ENCODE data around the gene XPO4. TPM values are rescaled to one million over a fixed set of nuclear protein-coding genes. Genes with fewer than 3 reads are reported as not detected.
"Not testable (repeated sequence)": the region's sequence is repeated elsewhere in the genome, so short reads cannot be mapped to it uniquely, and the experiment has no call there.

The XPO4 gene
- total RNA-seq, 1 experiment from 2014 or later = 16.2 TPM

- CTCF ChIA-PET = no interaction called here
Observed at GRCh38 chr13:20891768-20892167, 10.8 kb downstream of the XPO4 start.

GRCh38 chr13:20891034-20891433, 11.5 kb downstream of the XPO4 start:
- no peak for DNase-seq (ENCODE audit: low read depth, low spot score)
- in situ Hi-C loops (cut with HindIII; ENCODE audit: low pct_unique_long_range_greater_than_20kb, low sequenced_read_pairs) = no loop called here
- Histone ChIP-seq H3K4me1 (ENCODE audit: control insufficient read depth, insufficient read depth, low read length) (no peaks in the 10 kb centered on the region), H3K27ac (ENCODE audit: low read length) (no peak overlapping the region), H3K9me3 (ENCODE audit: control insufficient read depth, insufficient read depth, low read depth, low read length) (no peaks in the 10 kb centered on the region), H3K27me3 (ENCODE audit: control insufficient read depth, insufficient read depth, low read length) (no peaks in the 10 kb centered on the region), H3K36me3 (ENCODE audit: control insufficient read depth, insufficient read depth, low read length) (no peaks in the 10 kb centered on the region), H3K4me3 (ENCODE audit: low read depth in 2 of 2, low read length in 2 of 2) (no peak overlapping the region)
- intact Hi-C loops (cut with micrococcal nuclease; ENCODE audit: unreplicated experiment) = no loop called here
- TF ChIP-seq SIN3A (IDR thresholded peaks at IDR 0.05; ENCODE audit: borderline replicate concordance, insufficient read depth, low read depth, low read length) (no peak), TCF7L2 (IDR thresholded peaks at IDR 0.05; ENCODE audit: low read depth, low read length) (no peak), CTCF (IDR thresholded peaks at IDR 0.05) (no peak), POLR2AphosphoS5 (IDR thresholded peaks at IDR 0.05; ENCODE audit: low read depth, low read length) (no peak), REST (IDR thresholded peaks at IDR 0.05; ENCODE audit: insufficient read depth in 1 of 2, low read depth in 2 of 2, low read length in 1 of 2) (no peak)
- POLR2A ChIA-PET = no interaction called here
- CTCF ChIA-PET = no interaction called here
- BruUV-seq (replicated peaks) = no TSS peak
- ATAC-seq = no peak

More at GRCh38 chr13:20891768-20892167, 10.8 kb downstream of the XPO4 start:
- Histone ChIP-seq H3K36me3 (ENCODE audit: control insufficient read depth, insufficient read depth, low read length) (no peaks in the 10 kb centered on the region), H3K27me3 (ENCODE audit: control insufficient read depth, insufficient read depth, low read length) (no peaks in the 10 kb centered on the region), H3K4me3 (ENCODE audit: low read depth in 2 of 2, low read length in 2 of 2) (no peak overlapping the region), H3K27ac (ENCODE audit: low read length) (no peak overlapping the region), H3K4me1 (ENCODE audit: control insufficient read depth, insufficient read depth, low read length) (no peaks in the 10 kb centered on the region), H3K9me3 (ENCODE audit: control insufficient read depth, insufficient read depth, low read depth, low read length) (no peaks in the 10 kb centered on the region)
- DNase-seq (ENCODE audit: low read depth, low spot score) (no peak), ATAC-seq (no peak)
- TF ChIP-seq TCF7L2 (IDR thresholded peaks at IDR 0.05; ENCODE audit: low read depth, low read length) = no peak
- TF ChIP-seq POLR2AphosphoS5 (IDR thresholded peaks at IDR 0.05; ENCODE audit: low read depth, low read length) = no peak
- TF ChIP-seq REST (IDR thresholded peaks at IDR 0.05; ENCODE audit: insufficient read depth in 1 of 2, low read depth in 2 of 2, low read length in 1 of 2) = no peak
- no peak for TF ChIP-seq CTCF (IDR thresholded peaks at IDR 0.05)
- POLR2A ChIA-PET = no interaction called here
- intact Hi-C loops (cut with micrococcal nuclease; ENCODE audit: unreplicated experiment) = no loop called here
- in situ Hi-C loops (cut with HindIII; ENCODE audit: low pct_unique_long_range_greater_than_20kb, low sequenced_read_pairs) = no loop called here
- no TSS peak for BruUV-seq (replicated peaks)

GRCh38 chr13:20890540-20890939, 12.0 kb downstream of the XPO4 start:
- CTCF ChIA-PET; H3K4me3 ChIP-seq (ENCODE audit: low read depth in 2 of 2, low read length in 2 of 2); H3K36me3 ChIP-seq (ENCODE audit: control insufficient read depth, insufficient read depth, low read length); H3K27ac ChIP-seq (ENCODE audit: low read length); H3K9me3 ChIP-seq (ENCODE audit: control insufficient read depth, insufficient read depth, low read depth, low read length); H3K4me1 ChIP-seq (ENCODE audit: control insufficient read depth, insufficient read depth, low read length); BruUV-seq (replicated peaks); in situ Hi-C loops (cut with HindIII; ENCODE audit: low pct_unique_long_range_greater_than_20kb, low sequenced_read_pairs); intact Hi-C loops (cut with micrococcal nuclease; ENCODE audit: unreplicated experiment); H3K27me3 ChIP-seq (ENCODE audit: control insufficient read depth, insufficient read depth, low read length); POLR2A ChIA-PET; ATAC-seq; DNase-seq (ENCODE audit: low read depth, low spot score): not testable (repeated sequence)

Data from Panc1 (cell line).